ENCODE measurements around the gene ATP2B2. TPM values are rescaled to one million over a fixed set of nuclear protein-coding genes. Genes with fewer than 3 reads are reported as not detected.

ATP2B2 gene
- total and polyA plus RNA-seq, 2 of the 8 experiments (the other 6 are each of a cell fraction or from before 2014, with no cell fraction given): 0.14 to 1.2 TPM

DNA sequence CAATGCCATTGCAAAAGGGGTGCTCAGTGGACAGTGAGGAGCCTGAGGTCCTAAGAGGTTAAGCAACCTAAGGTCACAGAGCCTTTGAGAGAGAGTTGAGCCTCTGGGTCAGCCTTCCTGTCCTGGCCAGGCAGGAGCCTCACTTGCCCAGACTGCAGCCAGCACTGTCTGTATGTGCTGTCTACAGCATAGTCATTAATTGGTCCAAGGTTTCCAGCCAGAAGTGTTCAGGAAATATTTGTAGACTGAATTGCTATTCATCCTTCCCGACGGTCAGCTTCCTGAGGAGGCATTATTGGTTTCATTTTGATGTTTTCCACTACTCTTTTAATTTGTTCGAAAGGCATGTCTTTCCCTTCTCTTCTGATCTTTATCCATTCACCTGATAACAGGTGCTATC is 192.5 kb downstream of the ATP2B2 start (continued):
- TF ChIP-seq MAFK (IDR thresholded peaks at IDR 0.05; ENCODE audit: low read depth, low read length) (no peak), POLR2A (IDR thresholded peaks at IDR 0.05; ENCODE audit: control extremely low read depth in 1 of 2, low read depth in 2 of 2, low read length in 2 of 2) (no peak), KDM1A (IDR thresholded peaks at IDR 0.05; ENCODE audit: borderline replicate concordance, low read length) (no peak), TAF1 (IDR thresholded peaks at IDR 0.05; ENCODE audit: low read depth, low read length) (no peak), RXRA (IDR thresholded peaks at IDR 0.05; ENCODE audit: insufficient read depth, low read depth, low read length) (no peak), SAP30 (IDR thresholded peaks at IDR 0.05; ENCODE audit: insufficient read depth, insufficient replicate concordance, low read length) (no peak), HDAC2 (IDR thresholded peaks at IDR 0.05; ENCODE audit: borderline replicate concordance in 1 of 2, low read depth in 2 of 2, low read length in 2 of 2) (no peak), JUND (IDR thresholded peaks at IDR 0.05; ENCODE audit: low read length) (no peak)

Data from H1 (cell line).